HL-60 (cell line): ENCODE results near the gene LDLRAD1.

Experiments
- CTCF ChIP-seq: IDR thresholded peaks from one replicate; pipeline ENCODE4 v1.5.1; 2011; ENCODE audit warnings: low read length, control low read depth, inconsistent platforms; ENCODE audit not compliant: insufficient read depth
- GABPA ChIP-seq: IDR thresholded peaks from 2 replicates; pipeline ENCODE4 v1.6.1; 2012; ENCODE audit warnings: low read depth
- POLR2AphosphoS5 ChIP-seq: IDR thresholded peaks from 2 replicates; pipeline ENCODE4 v1.6.1; 2012; ENCODE audit warnings: low read depth
- SPI1 ChIP-seq: IDR thresholded peaks from 2 replicates; pipeline ENCODE4 v1.6.1; 2012; ENCODE audit warnings: low read depth, mild to moderate bottlenecking, borderline replicate concordance
- TF ChIP-seq, protein P1 (sequence below): IDR thresholded peaks from 2 replicates; pipeline ENCODE4 v1.6.1; 2012; ENCODE audit warnings: low read depth; ENCODE audit not compliant: insufficient replicate concordance

DNA sequence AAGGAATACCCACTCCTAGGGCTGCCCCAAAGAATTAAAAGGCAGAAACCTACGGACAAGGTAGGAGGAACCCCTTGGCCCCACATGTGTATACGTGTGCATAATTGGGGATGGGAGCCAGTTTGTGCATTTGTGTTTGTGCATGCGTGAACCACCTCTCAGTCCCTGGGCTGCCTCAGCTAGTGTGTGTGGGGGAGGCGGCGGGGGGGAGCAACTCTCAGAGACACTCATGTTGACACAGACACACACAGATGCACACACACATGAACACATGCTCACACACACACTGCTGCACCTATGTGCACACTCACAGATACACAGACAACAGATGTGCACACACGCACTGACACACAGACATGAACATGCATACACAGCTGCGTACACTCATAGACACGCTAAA lies 5.1 kb downstream of the LDLRAD1 start:
- TF ChIP-seq CTCF, result no peak
- TF ChIP-seq POLR2AphosphoS5, result no peak
- TF ChIP-seq, protein P1, sequence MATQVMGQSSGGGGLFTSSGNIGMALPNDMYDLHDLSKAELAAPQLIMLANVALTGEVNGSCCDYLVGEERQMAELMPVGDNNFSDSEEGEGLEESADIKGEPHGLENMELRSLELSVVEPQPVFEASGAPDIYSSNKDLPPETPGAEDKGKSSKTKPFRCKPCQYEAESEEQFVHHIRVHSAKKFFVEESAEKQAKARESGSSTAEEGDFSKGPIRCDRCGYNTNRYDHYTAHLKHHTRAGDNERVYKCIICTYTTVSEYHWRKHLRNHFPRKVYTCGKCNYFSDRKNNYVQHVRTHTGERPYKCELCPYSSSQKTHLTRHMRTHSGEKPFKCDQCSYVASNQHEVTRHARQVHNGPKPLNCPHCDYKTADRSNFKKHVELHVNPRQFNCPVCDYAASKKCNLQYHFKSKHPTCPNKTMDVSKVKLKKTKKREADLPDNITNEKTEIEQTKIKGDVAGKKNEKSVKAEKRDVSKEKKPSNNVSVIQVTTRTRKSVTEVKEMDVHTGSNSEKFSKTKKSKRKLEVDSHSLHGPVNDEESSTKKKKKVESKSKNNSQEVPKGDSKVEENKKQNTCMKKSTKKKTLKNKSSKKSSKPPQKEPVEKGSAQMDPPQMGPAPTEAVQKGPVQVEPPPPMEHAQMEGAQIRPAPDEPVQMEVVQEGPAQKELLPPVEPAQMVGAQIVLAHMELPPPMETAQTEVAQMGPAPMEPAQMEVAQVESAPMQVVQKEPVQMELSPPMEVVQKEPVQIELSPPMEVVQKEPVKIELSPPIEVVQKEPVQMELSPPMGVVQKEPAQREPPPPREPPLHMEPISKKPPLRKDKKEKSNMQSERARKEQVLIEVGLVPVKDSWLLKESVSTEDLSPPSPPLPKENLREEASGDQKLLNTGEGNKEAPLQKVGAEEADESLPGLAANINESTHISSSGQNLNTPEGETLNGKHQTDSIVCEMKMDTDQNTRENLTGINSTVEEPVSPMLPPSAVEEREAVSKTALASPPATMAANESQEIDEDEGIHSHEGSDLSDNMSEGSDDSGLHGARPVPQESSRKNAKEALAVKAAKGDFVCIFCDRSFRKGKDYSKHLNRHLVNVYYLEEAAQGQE, result no peak
- no peak for TF ChIP-seq GABPA
- TF ChIP-seq SPI1, result no peak
